Liver (tissue), 9 donors: ENCODE results near the gene NMUR2. TPM values are rescaled to one million over a fixed set of nuclear protein-coding genes. Genes with fewer than 3 reads are reported as not detected.

Experiments used
- DNase-seq: peaks from one replicate; pipeline ENCODE4 v3.0.0-alpha.2; 2017; ENCODE audit warnings: low spot score
- H3K27ac ChIP-seq, 2 donors: one replicate each; pipeline ENCODE4 v1.7.0; 2013; ENCODE audit warnings: inconsistent platforms in 2 of 2, low read length in 2 of 2, control low read depth in 1 of 2, low read depth in 1 of 2, mild to moderate bottlenecking in 1 of 2
- H3K27me3 ChIP-seq, 4 donors: one replicate each; pipeline versions ENCODE4 v1.6.1 to v1.7.0; 2013; ENCODE audit warnings: low read length in 3 of 4, inconsistent platforms in 1 of 4, mild to moderate bottlenecking in 1 of 4, moderate library complexity in 1 of 4; ENCODE audit not compliant: control insufficient read depth in 4 of 4, insufficient read depth in 4 of 4
- H3K36me3 ChIP-seq, 4 donors: one replicate each; pipeline versions ENCODE4 v1.6.1 to v1.7.0; 2013; ENCODE audit warnings: low read length in 3 of 4, mild to moderate bottlenecking in 3 of 4, low read depth in 1 of 4, moderate library complexity in 1 of 4; ENCODE audit not compliant: control insufficient read depth in 4 of 4, insufficient read depth in 3 of 4
- H3K4me1 ChIP-seq, 4 donors: one replicate each; pipeline versions ENCODE4 v1.6.1 to v1.7.0; 2013; ENCODE audit warnings: low read length in 3 of 4, mild to moderate bottlenecking in 3 of 4, moderate library complexity in 1 of 4; ENCODE audit not compliant: control insufficient read depth in 4 of 4, insufficient read depth in 4 of 4
- H3K4me3 ChIP-seq, 3 donors: one replicate each; pipeline versions ENCODE4 v1.6.1 to v1.7.0; 2013; ENCODE audit warnings: low read length in 3 of 3, control low read depth in 1 of 3, low read depth in 1 of 3, mild to moderate bottlenecking in 1 of 3
- H3K9ac ChIP-seq, 2 donors: one replicate each; pipeline ENCODE4 v1.7.0; 2013; ENCODE audit warnings: low read length in 2 of 2, mild to moderate bottlenecking in 2 of 2, moderate library complexity in 2 of 2, control low read depth in 1 of 2, low read depth in 1 of 2
- H3K9me3 ChIP-seq, 4 donors: one replicate each; pipeline versions ENCODE4 v1.6.1 to v1.7.0; 2013; ENCODE audit warnings: low read length in 3 of 4; ENCODE audit not compliant: control insufficient read depth in 4 of 4
- EGR1 ChIP-seq, 2 donors: IDR thresholded peaks; 2 replicates each; pipeline ENCODE4 v1.6.1; 2016 to 2018; ENCODE audit warnings: antibody characterized with exemption in 2 of 2, low read depth in 2 of 2
- FOXA1 ChIP-seq: IDR thresholded peaks from 2 replicates; pipeline ENCODE4 v1.6.1; 2016; ENCODE audit warnings: antibody characterized with exemption
- GABPA ChIP-seq, 2 donors: IDR thresholded peaks in 1 of 2; conservative IDR thresholded peaks in 1 of 2; 2 replicates each; pipeline ENCODE4 v1.6.1; 2016; ENCODE audit warnings: antibody characterized with exemption in 2 of 2, mild to moderate bottlenecking in 1 of 2, moderate library complexity in 1 of 2
- HNF4A ChIP-seq, 2 donors: conservative IDR thresholded peaks; 2 replicates each; pipeline ENCODE4 v1.6.1; 2016; ENCODE audit warnings: antibody characterized with exemption in 2 of 2, mild to moderate bottlenecking in 2 of 2
- HNF4G ChIP-seq: IDR thresholded peaks from 2 replicates; pipeline ENCODE4 v1.6.1; 2016; ENCODE audit warnings: antibody characterized with exemption
- JUND ChIP-seq, 2 donors: IDR thresholded peaks; 2 replicates each; pipeline ENCODE4 v1.6.1; 2016; ENCODE audit warnings: antibody characterized with exemption in 2 of 2
- NR2F2 ChIP-seq: IDR thresholded peaks from 2 replicates; pipeline ENCODE4 v1.6.1; 2016; ENCODE audit warnings: antibody characterized with exemption
- SP1 ChIP-seq: IDR thresholded peaks from 2 replicates; pipeline ENCODE4 v1.6.1; 2018; ENCODE audit warnings: antibody characterized with exemption, mild to moderate bottlenecking
- WGBS: extraction: QIAGEN DNeasy Blood & Tissue Kit; methylation state at CpG from one replicate; pipeline ENCODE4 v1.1.7; 2013; 5-methylcytosine and 5-hydroxymethylcytosine counted together
- polyA plus RNA-seq, 2 donors: library from polyadenylated mRNA; stranded (reverse) in 1 of 2; unstranded in 1 of 2; fragments of 200-250 nt in 1 of 2; fragments of >200 nt in 1 of 2; fragmentation: Nextera tagmentation in 1 of 2; extraction: Ambion mirVana in 1 of 2; gene quantifications; one replicate each; pipeline versions ENCODE4 v1.2.1 to v1.2.3, GENCODE V29; 2013 to 2015
- total RNA-seq, 2 donors: library from RNA; depleted of rRNA; stranded (reverse); fragments of >200 nt; gene quantifications; one replicate each; pipeline ENCODE4 v1.2.3, GENCODE V29; 2014
- TF ChIP-seq, protein P1 (sequence below): IDR thresholded peaks from 2 replicates; pipeline ENCODE4 v1.6.1; 2016; ENCODE audit warnings: antibody characterized with exemption
- TF ChIP-seq, protein P2 (sequence below): IDR thresholded peaks from 2 replicates; pipeline ENCODE4 v1.6.1; 2016; ENCODE audit warnings: antibody characterized with exemption
- TF ChIP-seq, protein P3 (sequence below): IDR thresholded peaks from 2 replicates; pipeline ENCODE4 v1.6.1; 2016; ENCODE audit warnings: antibody characterized with exemption
- TF ChIP-seq, protein P4 (sequence below): IDR thresholded peaks from 2 replicates; pipeline ENCODE4 v1.6.1; 2016; ENCODE audit warnings: antibody characterized with exemption, mild to moderate bottlenecking
- TF ChIP-seq, protein P5 (sequence below): fragments of 150-350 bp; IDR thresholded peaks from 2 replicates; pipeline ENCODE4 v1.5.1; 2017; ENCODE audit warnings: improper control_type of control experiment, low read depth, low read length; ENCODE audit not compliant: missing input control
- donor health status: healthy.
- donor health status: healthy.
- donor health status: healthy.
- donor health status: healthy.
- donor health status: healthy.

The NMUR2 gene
- total and polyA plus RNA-seq, 4 donors: not detected

DNA sequence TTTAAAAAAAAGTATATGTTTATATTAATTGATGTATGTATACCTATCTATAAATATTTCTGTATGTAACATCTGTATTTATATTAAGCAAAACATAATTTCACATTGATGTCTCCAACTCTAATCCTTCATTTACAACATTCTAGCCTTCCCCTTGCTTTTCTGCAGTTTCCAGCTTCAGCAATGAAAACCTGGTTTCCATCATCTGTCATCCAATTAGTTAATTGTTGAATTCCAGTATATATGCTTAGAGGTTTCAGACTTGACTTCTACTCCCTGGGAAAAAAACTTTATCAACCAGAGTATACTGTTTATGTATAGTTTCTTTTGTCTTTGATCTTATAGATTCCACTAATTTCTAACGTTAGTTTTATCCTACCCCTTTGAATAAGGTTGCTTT is 38.4 kb downstream of the NMUR2 start:
- DNase-seq: no peak
- H3K4me1 ChIP-seq: no peaks in the 10 kb centered on the region
- no peaks in the 10 kb centered on the region for H3K36me3 ChIP-seq
- peaks cover 0 to 3% (median 0%) of the 10 kb centered on the region in 4 donors for H3K27me3 ChIP-seq
- 49% methylated on average over 1 of the region's 1 CpG for WGBS
- no peaks in the 10 kb centered on the region for H3K9me3 ChIP-seq
- no peak overlapping the region for H3K4me3 ChIP-seq
- H3K27ac ChIP-seq: no peak overlapping the region
- TF ChIP-seq, protein P1, sequence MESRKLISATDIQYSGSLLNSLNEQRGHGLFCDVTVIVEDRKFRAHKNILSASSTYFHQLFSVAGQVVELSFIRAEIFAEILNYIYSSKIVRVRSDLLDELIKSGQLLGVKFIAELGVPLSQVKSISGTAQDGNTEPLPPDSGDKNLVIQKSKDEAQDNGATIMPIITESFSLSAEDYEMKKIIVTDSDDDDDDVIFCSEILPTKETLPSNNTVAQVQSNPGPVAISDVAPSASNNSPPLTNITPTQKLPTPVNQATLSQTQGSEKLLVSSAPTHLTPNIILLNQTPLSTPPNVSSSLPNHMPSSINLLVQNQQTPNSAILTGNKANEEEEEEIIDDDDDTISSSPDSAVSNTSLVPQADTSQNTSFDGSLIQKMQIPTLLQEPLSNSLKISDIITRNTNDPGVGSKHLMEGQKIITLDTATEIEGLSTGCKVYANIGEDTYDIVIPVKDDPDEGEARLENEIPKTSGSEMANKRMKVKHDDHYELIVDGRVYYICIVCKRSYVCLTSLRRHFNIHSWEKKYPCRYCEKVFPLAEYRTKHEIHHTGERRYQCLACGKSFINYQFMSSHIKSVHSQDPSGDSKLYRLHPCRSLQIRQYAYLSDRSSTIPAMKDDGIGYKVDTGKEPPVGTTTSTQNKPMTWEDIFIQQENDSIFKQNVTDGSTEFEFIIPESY: no peak
- TF ChIP-seq NR2F2: no peak
- TF ChIP-seq, protein P2, sequence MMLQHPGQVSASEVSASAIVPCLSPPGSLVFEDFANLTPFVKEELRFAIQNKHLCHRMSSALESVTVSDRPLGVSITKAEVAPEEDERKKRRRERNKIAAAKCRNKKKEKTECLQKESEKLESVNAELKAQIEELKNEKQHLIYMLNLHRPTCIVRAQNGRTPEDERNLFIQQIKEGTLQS: no peak
- TF ChIP-seq JUND (IDR thresholded peaks at IDR 0.05): no peak
- no peak for TF ChIP-seq GABPA (IDR thresholded peaks at IDR 0.05 in 1 of 2, conservative IDR thresholded peaks at IDR 0.05 in 1 of 2)
- H3K9ac ChIP-seq: no peak overlapping the region

DNA sequence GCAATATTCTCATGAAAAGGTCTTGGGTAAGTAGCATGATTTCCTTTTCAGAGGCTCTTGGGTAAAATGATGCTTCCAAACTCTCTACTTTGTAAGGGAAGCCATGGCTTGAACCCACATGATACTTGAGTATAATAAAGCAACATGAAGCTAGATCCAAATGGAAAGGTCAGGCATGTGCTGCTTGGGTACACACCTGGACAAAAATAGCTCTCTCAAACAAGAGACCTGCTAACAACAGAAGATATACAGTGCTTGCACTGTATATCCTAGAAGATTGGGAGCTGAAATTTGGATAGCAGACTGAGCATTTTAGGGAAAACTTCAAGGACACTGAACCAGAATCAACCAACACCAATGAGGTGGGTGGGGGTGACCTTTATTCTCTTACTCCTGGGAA is 40.2 kb downstream of the NMUR2 start:
- no peaks in the 10 kb centered on the region for H3K4me1 ChIP-seq
- H3K27ac ChIP-seq: no peak overlapping the region
- H3K4me3 ChIP-seq: no peak overlapping the region
- H3K36me3 ChIP-seq: no peaks in the 10 kb centered on the region
- TF ChIP-seq EGR1 (IDR thresholded peaks at IDR 0.05; ENCODE audit: low read depth in 2 of 2) (no peak), FOXA1 (no peak), SP1 (no peak), HNF4G (no peak), GABPA (IDR thresholded peaks at IDR 0.05 in 1 of 2, conservative IDR thresholded peaks at IDR 0.05 in 1 of 2) (no peak), NR2F2 (no peak), HNF4A (conservative IDR thresholded peaks at IDR 0.05) (no peak)
- TF ChIP-seq, protein P3, sequence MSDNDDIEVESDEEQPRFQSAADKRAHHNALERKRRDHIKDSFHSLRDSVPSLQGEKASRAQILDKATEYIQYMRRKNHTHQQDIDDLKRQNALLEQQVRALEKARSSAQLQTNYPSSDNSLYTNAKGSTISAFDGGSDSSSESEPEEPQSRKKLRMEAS: no peak
- TF ChIP-seq, protein P4, sequence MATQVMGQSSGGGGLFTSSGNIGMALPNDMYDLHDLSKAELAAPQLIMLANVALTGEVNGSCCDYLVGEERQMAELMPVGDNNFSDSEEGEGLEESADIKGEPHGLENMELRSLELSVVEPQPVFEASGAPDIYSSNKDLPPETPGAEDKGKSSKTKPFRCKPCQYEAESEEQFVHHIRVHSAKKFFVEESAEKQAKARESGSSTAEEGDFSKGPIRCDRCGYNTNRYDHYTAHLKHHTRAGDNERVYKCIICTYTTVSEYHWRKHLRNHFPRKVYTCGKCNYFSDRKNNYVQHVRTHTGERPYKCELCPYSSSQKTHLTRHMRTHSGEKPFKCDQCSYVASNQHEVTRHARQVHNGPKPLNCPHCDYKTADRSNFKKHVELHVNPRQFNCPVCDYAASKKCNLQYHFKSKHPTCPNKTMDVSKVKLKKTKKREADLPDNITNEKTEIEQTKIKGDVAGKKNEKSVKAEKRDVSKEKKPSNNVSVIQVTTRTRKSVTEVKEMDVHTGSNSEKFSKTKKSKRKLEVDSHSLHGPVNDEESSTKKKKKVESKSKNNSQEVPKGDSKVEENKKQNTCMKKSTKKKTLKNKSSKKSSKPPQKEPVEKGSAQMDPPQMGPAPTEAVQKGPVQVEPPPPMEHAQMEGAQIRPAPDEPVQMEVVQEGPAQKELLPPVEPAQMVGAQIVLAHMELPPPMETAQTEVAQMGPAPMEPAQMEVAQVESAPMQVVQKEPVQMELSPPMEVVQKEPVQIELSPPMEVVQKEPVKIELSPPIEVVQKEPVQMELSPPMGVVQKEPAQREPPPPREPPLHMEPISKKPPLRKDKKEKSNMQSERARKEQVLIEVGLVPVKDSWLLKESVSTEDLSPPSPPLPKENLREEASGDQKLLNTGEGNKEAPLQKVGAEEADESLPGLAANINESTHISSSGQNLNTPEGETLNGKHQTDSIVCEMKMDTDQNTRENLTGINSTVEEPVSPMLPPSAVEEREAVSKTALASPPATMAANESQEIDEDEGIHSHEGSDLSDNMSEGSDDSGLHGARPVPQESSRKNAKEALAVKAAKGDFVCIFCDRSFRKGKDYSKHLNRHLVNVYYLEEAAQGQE: no peak
- TF ChIP-seq, protein P5, sequence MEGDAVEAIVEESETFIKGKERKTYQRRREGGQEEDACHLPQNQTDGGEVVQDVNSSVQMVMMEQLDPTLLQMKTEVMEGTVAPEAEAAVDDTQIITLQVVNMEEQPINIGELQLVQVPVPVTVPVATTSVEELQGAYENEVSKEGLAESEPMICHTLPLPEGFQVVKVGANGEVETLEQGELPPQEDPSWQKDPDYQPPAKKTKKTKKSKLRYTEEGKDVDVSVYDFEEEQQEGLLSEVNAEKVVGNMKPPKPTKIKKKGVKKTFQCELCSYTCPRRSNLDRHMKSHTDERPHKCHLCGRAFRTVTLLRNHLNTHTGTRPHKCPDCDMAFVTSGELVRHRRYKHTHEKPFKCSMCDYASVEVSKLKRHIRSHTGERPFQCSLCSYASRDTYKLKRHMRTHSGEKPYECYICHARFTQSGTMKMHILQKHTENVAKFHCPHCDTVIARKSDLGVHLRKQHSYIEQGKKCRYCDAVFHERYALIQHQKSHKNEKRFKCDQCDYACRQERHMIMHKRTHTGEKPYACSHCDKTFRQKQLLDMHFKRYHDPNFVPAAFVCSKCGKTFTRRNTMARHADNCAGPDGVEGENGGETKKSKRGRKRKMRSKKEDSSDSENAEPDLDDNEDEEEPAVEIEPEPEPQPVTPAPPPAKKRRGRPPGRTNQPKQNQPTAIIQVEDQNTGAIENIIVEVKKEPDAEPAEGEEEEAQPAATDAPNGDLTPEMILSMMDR: no peak
- TF ChIP-seq, protein P2: no peak
- H3K9me3 ChIP-seq: no peaks in the 10 kb centered on the region
- no peak overlapping the region for H3K9ac ChIP-seq
- H3K27me3 ChIP-seq: peaks cover 0 to 3% (median 0%) of the 10 kb centered on the region in 4 donors
- no peak for DNase-seq
